Calu3 (cell line): ENCODE results near the gene GGT1. TPM values are rescaled to one million over a fixed set of nuclear protein-coding genes. Genes with fewer than 3 reads are reported as not detected.

Experiments
- BruUV-seq: library from RNA; stranded (reverse); fragments of 400-500 nt; replicated peaks from 2 replicates; lab custom pipeline; 2021; lab: Mats Ljungman, UMichigan
- CTCF ChIA-PET: fragments of 300-600 bp; sonication (Branson Sonifier 250); formaldehyde crosslinking; loops from one replicate; lab custom pipeline; 2022; ENCODE audit warnings: antibody characterized with exemption; lab: Charles Lee
- DNase-seq: peaks from one replicate; pipeline ENCODE4 v3.0.0; 2022
- H3K27ac Mint-ChIP-seq: one replicate; pipeline ENCODE4 v1.8.0; 2022; ENCODE audit warnings: mixed read lengths; ENCODE audit not compliant: unreplicated experiment
- H3K27me3 Mint-ChIP-seq: one replicate; pipeline ENCODE4 v1.8.0; 2022; ENCODE audit warnings: mixed read lengths; ENCODE audit not compliant: unreplicated experiment
- H3K36me3 Mint-ChIP-seq: one replicate; pipeline ENCODE4 v1.8.0; 2022; ENCODE audit warnings: mild to moderate bottlenecking, moderate library complexity, mixed read lengths; ENCODE audit not compliant: insufficient read depth, unreplicated experiment
- H3K4me1 Mint-ChIP-seq: one replicate; pipeline ENCODE4 v1.8.0; 2022; ENCODE audit warnings: mild to moderate bottlenecking, low read depth, mixed read lengths; ENCODE audit not compliant: unreplicated experiment
- H3K4me3 Mint-ChIP-seq: one replicate; pipeline ENCODE4 v1.8.0; 2022; ENCODE audit warnings: mild to moderate bottlenecking, low read depth, moderate library complexity, mixed read lengths; ENCODE audit not compliant: unreplicated experiment
- H3K9me3 Mint-ChIP-seq: one replicate; pipeline ENCODE4 v1.8.0; 2022; ENCODE audit warnings: low read depth, mixed read lengths; ENCODE audit not compliant: unreplicated experiment
- intact Hi-C: fragments of 100-400 bp; cut with micrococcal nuclease; formaldehyde crosslinking; loops from one replicate; pipeline ENCODE4 v1.10.0; 2022; ENCODE audit not compliant: unreplicated experiment
- total RNA-seq: library from RNA; stranded (reverse); gene quantifications from 2 replicates; pipeline ENCODE4 v1.2.3, GENCODE V29; 2022
- TF ChIP-seq, protein P1 (sequence below): fragments of 200-600 bp; IDR thresholded peaks from one replicate; pipeline ENCODE4 v1.8.0; 2022; ENCODE audit warnings: antibody characterized with exemption; ENCODE audit not compliant: unreplicated experiment

GGT1 gene
- total RNA-seq, 1 experiment from 2014 or later, result 63.8 TPM

DNA sequence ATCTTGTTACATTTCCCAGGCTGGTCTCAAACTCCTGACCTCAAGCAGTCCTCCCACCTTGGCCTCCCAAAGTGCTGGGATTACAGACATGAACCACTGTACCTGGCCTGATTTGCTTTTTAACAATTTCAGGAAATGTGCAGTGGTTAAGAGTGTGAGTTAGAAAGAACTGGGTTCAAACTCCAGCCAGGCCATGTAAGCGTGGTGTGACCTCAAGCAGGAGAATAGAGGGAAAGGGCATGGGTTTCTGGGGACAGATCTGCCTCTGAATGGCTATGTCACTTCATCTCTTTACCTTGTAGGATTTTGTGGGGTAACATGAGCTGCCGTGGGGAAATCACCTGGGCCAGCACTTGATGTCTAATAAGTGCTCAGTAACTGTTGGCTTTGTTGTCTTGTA, 37.9 kb upstream of the GGT1 start:
- no peaks in the 10 kb centered on the region for H3K9me3 Mint-ChIP-seq
- H3K4me3 Mint-ChIP-seq, result no peak overlapping the region
- peaks cover 8% of the 10 kb centered on the region for H3K4me1 Mint-ChIP-seq
- TF ChIP-seq, protein P1, sequence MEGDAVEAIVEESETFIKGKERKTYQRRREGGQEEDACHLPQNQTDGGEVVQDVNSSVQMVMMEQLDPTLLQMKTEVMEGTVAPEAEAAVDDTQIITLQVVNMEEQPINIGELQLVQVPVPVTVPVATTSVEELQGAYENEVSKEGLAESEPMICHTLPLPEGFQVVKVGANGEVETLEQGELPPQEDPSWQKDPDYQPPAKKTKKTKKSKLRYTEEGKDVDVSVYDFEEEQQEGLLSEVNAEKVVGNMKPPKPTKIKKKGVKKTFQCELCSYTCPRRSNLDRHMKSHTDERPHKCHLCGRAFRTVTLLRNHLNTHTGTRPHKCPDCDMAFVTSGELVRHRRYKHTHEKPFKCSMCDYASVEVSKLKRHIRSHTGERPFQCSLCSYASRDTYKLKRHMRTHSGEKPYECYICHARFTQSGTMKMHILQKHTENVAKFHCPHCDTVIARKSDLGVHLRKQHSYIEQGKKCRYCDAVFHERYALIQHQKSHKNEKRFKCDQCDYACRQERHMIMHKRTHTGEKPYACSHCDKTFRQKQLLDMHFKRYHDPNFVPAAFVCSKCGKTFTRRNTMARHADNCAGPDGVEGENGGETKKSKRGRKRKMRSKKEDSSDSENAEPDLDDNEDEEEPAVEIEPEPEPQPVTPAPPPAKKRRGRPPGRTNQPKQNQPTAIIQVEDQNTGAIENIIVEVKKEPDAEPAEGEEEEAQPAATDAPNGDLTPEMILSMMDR, result no peak
- no TSS peak for BruUV-seq
- H3K27me3 Mint-ChIP-seq, result no peaks in the 10 kb centered on the region
- intact Hi-C loops, result no loop called here
- CTCF ChIA-PET, result interaction anchor here (0.6 kb wide), 1 partner anchor 589 kb away, joined by 5 read pairs; no protein-coding TSS in a partner anchor
- H3K27ac Mint-ChIP-seq, result no peak overlapping the region
- H3K36me3 Mint-ChIP-seq, result peaks cover 41% of the 10 kb centered on the region
- DNase-seq, result no peak

GRCh38 chr22:24566899-24567511, 36.0 kb upstream of the GGT1 start:
- Mint-ChIP-seq H3K4me1 (peaks cover 8% of the 10 kb centered on the region), H3K4me3 (no peak overlapping the region), H3K27me3 (no peaks in the 10 kb centered on the region), H3K36me3 (peaks cover 38% of the 10 kb centered on the region), H3K27ac (no peak overlapping the region), H3K9me3 (no peaks in the 10 kb centered on the region)
- BruUV-seq, result no TSS peak
- DNase-seq, result no peak
- CTCF ChIA-PET, result no interaction called here
- intact Hi-C loops, result no loop called here
- TF ChIP-seq, protein P1, result no peak

- no peaks in the 10 kb centered on the region for H3K27me3 Mint-ChIP-seq
- CTCF ChIA-PET, result no interaction called here
Measured at GRCh38 chr22:24567668-24568067, 35.3 kb upstream of the GGT1 start.

GRCh38 chr22:24571266-24571665, 31.7 kb upstream of the GGT1 start:
- DNase-seq, result no peak
- intact Hi-C loops, result no loop called here
- H3K27ac Mint-ChIP-seq, result no peak overlapping the region
- no peaks in the 10 kb centered on the region for H3K27me3 Mint-ChIP-seq
- CTCF ChIA-PET, result no interaction called here
- H3K36me3 Mint-ChIP-seq, result peaks cover 56% of the 10 kb centered on the region
- no peaks in the 10 kb centered on the region for H3K9me3 Mint-ChIP-seq
- TF ChIP-seq, protein P1, result no peak
- BruUV-seq, result no TSS peak
- H3K4me3 Mint-ChIP-seq, result no peak overlapping the region
- peaks cover 9% of the 10 kb centered on the region for H3K4me1 Mint-ChIP-seq

More at GRCh38 chr22:24567668-24568067, 35.3 kb upstream of the GGT1 start:
- peaks cover 37% of the 10 kb centered on the region for H3K36me3 Mint-ChIP-seq
- H3K9me3 Mint-ChIP-seq, result no peaks in the 10 kb centered on the region
- DNase-seq, result no peak
- H3K4me1 Mint-ChIP-seq, result peaks cover 8% of the 10 kb centered on the region
- intact Hi-C loops, result no loop called here
- no TSS peak for BruUV-seq
- TF ChIP-seq, protein P1, result no peak
- H3K4me3 Mint-ChIP-seq, result no peak overlapping the region
- no peak overlapping the region for H3K27ac Mint-ChIP-seq
